ENCODE data around the gene C22orf39.
"Not testable (repeated sequence)": the region's sequence is repeated elsewhere in the genome, so short reads cannot be mapped to it uniquely, and the experiment has no call there.

C22orf39 gene

DNA sequence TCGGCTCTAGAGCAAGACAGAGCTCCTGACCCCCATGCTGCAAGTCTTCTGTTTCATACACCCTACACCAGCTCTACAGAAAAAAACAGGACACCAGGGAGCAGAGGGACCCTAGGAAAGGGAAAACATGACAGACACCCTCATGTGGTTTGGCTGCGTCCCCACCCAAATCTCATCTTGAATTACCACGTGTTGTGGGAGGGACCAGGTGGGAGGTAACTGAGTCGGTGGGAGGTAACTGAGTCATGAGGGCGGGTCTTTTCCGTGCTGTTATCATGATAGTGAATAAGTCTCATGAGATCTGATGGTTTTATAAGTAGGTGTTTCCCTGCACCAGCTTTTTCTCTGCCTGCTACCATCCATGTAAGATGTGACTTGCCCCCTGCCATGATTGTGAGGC is 6.6 kb upstream of the C22orf39 start:
- DNase-seq (ENCODE audit: low spot score), result no peak
- no peak for FAIRE-seq

DNA sequence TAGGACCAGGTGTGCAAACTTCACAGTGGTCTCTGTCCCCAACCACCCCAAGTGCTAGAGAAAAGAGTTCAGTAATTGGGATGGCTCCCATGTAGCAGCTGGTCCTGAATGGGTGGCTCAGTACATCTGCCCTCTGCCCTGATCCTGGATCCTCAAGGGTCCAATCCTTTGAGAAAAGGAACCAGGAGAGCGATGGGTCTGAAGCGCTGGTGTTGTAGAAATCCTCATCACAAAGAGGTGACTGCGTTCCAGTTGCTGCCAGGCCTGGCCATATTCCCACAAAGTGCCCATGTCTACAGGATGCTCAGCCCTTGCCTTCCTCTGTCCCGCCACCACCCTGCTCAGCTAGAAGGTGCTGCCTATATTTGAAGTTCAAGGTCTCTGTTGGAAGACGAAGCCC is 6.2 kb upstream of the C22orf39 start:
- FAIRE-seq, result no peak

DNA sequence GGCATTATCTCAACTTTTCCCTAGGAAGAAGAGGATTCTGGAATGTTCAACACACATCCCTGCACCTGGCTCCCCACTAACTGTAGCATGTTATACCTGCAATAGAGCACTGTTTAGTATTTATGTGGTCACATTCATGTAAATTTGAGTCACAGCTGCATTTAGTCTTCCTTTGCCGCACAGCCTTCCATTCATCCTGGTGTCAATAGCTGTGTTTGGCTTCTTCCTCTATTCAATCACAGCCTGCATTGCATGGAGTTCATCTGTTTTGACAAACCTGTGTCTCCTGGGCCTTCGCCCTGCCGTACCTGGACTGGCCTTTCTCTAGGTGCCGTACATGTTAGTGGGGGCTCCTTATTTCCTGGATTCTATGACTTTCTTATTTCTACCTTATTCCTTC is 4.1 kb upstream of the C22orf39 start:
- FAIRE-seq, result no peak

More for the DNA sequence above, 6.2 kb upstream of the C22orf39 start:
- no peak for DNase-seq (ENCODE audit: low spot score)

DNA sequence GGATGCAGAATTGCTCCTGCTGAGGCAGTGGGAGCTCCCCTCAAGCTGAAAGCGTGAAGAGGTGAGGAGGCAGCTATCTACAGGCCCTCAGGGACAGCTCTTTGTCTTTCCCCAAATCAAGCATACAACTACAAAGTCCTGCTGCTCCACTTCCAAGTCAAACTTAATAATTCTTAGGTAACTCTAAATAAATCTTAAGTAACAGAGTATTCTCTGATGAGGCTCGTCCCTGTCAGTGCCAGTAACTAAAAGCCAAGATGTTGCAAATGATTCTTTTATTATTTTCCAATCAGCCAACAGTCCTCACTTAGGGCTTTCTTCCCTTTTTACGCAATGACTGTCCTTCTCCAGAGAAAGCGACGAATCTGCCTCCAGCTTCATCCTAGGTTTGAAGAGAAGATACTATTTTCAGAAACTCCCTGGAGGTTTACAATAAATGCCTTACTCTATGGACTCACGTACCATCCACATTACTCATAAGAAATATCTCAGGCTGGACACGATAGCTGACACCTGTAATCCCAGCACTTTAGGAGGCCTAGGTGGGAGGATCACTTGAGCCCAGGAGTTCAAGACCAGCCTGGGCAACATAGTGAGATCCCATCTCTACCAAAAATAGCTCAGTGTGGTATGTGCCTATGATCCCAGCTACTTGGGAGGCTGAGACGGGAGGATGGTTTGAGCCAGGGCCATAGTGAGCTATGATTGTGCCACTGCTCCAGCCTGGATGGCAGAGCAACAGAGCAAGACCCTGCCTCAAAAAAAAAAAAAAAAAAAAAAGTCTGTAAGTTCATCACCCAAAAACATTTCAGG is 3.1 kb upstream of the C22orf39 start:
- FAIRE-seq, result no peak
- no peak for DNase-seq (ENCODE audit: low spot score)

More for the DNA sequence above, 4.1 kb upstream of the C22orf39 start:
- no peak for DNase-seq (ENCODE audit: low spot score)

DNA sequence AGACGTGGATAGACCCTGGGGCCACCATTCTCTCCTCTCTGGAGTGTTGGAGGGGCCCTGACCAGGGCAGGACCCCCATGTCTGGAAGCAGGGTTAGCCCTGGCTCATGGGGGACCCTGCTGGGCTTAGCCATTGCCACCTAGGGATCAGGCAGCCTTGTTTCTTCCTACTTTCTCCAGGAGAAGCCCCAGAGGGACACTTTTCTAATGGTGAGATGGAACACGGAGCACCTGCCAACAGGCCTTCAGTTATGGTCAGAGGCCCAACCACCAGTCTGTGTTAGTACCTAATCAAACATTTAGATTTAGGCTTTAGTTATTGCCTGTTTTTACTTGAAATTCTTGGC is 1.9 kb upstream of the C22orf39 start:
- no peak for FAIRE-seq

DNA sequence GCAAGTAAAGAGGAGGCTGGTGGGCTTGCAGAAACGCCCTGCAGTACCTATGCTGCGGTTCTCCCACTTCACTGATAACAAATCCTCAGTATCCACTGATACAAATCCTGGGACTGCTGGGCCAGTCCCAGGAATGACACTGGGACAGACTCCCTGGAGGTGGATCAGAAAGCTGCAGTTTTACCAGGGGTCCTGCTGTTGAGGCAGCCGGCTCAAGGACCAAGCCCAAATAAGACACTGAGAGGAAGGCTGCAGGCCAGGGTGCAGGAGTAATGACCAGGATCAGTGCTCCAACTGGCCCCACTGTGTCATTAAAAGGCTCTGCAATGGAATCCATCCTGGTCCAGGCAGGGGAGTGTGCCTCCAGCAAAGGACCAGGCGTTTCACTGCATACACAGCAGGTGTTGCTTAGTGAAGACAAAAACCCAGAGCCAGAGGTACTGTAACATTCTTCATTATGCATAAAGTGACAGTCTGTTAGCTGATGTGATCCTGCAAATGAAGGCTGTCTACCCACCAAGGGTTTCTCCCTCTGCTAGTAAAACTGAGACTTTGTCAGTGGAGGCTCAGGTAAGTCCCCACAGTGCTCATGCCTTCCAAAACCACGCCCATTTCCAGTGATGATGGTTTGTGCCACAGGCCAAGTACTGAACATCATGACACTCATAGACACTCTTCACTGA is 1.4 kb upstream of the C22orf39 start:
- FAIRE-seq (no peak), DNase-seq (ENCODE audit: low spot score) (no peak)

More for the DNA sequence above, 1.9 kb upstream of the C22orf39 start:
- no peak for DNase-seq (ENCODE audit: low spot score)

DNA sequence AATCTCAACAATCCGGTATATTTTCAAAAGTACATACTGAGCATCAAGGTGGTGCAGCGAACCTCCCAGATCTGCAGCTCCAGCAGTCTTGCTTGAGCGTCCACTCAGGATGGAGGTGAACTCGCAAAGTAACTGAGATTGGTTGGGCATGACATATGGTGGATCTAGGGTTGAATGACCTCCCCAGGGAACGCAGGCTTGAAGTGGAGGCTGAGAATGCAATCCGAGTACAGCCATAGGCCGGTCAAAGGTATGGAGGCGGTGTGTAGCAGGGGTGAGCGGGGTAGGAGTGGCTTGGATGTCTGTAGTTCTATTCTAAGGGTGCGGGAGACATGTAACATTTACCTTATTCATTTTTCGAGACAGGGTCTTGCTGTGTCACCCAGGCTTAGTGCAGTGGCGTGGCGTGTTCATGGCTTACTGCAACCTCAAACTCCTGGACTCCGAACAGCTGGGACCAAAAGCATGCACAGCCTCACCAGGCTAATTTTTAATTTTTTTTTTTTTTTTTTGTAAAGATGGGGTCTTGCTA is 631 bp upstream of the C22orf39 start:
- DNase-seq (ENCODE audit: low spot score) (no peak), FAIRE-seq (no peak)

DNA sequence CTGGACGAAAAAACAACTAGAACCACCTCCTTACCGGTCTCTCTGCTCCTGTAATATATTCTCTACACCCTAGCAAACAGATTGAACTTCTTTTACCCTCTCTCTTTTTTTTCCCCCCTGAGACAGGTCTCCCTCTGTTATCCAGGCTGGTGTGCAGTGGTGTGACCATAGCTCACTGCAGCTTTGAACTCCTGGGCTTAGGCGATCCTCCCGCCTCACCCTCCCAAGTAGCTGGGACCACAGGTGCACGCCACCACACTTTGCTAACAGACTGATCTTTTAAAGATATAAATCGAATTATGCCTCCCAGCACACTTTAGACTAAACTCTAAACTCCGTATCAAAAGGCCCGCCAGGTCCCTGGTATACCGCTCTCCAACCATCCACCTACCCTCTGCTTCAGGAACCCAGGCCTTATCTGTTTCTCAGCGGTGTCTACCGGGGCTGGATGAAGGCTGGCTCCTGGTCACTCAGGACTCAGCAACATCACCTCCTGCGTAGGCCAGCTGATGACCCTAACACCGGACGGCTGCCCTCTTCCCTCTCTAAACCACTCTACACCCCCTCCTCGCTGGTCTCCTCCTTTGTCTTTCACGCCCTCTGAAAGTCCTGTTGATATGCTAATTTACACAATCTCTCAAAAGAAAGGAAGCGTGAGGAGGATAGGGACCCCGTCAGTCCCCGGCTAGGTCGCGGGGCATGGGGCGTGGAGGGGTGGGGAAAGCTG is 745 bp downstream of the C22orf39 start:
- no peak for FAIRE-seq
- no peak for DNase-seq (ENCODE audit: low spot score)

DNA sequence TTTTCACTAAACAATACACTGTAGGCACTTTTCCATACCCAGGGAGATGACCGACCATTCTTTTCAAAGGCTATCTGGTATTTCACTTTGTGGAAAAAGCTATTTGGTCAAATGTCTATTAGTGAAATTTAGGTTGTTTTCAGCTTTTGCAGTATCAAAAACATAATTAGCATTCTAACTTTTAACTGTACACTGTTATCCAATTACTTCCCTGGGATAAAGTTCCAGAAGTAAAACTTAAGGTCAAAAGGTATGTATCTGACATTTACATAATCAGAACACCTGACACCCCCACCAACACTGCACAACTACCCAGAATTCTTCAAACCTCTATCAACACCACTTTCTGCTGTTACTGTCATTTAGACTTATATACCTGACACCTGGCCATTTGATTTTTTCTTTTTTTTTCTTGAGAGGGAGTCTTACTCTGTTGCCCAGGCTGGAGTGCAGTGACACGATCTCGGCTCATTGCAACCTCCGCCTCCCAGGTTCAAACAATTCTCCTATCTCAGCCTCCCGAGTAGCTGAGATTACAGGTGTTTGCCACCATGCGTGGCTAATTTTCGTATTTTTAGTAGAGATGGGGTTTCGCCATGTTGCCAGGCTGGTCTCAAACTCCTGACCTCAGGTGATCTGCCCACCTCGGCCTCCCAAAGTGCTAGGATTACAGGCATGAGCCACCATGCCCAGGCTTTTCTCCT is 2.1 kb downstream of the C22orf39 start:
- not testable (repeated sequence) for FAIRE-seq; DNase-seq (ENCODE audit: low spot score)

DNA sequence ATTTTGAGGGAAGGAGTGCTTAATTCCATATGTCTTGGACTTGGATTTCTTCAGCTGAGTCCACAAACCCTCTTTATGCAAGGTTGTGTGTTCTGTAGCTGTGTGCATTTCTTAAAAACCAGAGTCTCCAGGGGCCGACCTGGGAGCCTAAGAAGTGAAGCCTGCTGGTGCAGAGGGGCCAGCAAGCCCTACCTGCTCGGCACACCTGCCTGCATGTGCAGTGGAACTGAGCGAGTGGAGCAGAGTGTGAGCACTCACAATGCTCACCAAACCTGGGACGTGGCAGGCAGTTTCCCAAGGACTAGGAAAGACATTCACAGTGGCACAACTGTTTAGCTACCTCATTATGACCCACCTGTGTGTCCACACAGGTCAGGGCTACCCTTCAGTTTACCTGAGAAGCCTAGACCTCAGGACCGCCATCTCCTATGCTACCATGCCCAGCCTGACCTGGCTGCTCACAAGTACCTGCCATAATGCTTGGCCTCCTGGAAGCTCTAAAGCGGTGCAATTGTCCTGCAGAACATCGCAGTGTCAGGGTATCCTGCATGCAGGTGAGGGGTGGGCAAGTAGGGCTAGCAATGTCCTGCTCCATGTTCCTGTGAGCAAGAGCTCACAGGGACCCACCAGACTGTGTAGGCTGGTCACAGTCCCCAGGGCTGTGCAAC is 3.8 kb downstream of the C22orf39 start:
- FAIRE-seq (no peak), DNase-seq (ENCODE audit: low spot score) (no peak)

DNA sequence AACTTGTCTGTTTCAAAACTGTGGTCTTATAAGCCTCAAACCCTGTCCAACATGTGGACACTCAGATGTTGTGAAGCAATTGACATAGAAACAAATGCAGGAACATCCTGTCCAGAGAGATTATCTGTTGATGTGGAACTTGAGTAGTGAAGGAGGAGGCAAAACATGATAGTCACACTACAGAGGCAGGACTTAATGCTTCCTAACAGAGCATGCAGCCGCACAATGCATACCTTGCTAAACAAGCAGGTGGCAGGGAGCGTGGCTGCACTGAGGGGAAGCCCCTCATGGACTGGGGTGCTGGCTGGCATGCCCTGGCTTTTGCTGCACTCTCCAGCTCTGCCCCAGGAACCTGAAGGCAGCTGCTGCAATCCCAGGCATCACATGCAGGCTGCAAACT is 5.3 kb downstream of the C22orf39 start:
- no peak for DNase-seq (ENCODE audit: low spot score)
- no peak for FAIRE-seq

DNA sequence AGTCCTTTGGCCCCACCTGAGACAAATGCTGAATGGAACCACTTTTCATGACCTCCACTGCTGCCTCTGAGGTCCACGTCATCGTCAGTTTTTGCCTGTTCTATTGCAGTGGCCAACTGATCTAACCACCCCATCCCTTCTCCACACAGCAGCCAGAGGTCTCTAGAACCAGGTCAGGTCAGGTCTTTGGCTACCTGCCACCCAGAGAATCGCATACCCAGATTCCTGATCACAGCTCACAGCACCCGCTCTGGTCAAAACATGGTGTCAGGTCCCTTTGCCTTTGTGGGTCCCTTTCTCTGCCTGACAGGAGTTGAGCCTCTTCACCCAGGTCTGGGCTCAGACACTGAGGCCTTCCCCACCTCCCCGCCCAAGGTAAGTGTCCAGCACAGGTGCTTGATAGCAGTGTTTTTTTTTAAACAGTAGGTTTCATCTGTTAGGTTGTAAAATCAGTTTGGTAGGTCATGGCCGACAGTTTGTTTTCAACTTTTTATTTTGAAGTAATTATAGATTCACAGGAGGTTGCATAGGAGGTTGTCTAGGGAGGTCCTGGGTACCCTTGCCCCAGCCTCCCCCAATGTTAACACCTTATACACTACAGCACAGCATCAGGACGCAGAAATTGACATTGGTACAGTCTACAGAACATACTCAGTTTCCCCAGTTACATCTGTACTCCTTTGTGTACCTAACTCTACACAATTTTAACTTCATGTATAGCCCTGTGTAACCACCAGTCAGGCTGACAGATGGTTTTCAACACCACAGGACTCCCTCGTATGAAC is 6.9 kb downstream of the C22orf39 start:
- DNase-seq (ENCODE audit: low spot score), result no peak
- no peak for FAIRE-seq

DNA sequence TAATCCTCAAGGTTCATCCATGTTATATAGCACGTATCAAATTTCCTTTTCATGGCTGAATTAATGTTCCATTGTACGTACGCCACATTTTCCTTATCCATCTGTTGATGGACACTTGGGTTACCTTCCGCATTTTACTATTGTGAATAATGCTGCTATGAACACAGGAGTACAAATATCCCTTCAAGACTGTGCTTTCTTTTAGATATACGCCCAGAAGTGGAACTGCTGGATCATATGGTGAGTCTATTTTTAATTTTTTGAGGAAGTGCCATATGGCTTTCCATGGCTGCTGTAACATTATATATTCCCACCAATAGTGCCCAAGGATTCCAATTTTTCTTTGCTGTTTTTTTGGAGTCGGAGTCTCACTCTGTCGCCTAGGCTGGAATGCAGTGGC is 9.2 kb downstream of the C22orf39 start:
- no peak for DNase-seq (ENCODE audit: low spot score)
- FAIRE-seq, result no peak

DNA sequence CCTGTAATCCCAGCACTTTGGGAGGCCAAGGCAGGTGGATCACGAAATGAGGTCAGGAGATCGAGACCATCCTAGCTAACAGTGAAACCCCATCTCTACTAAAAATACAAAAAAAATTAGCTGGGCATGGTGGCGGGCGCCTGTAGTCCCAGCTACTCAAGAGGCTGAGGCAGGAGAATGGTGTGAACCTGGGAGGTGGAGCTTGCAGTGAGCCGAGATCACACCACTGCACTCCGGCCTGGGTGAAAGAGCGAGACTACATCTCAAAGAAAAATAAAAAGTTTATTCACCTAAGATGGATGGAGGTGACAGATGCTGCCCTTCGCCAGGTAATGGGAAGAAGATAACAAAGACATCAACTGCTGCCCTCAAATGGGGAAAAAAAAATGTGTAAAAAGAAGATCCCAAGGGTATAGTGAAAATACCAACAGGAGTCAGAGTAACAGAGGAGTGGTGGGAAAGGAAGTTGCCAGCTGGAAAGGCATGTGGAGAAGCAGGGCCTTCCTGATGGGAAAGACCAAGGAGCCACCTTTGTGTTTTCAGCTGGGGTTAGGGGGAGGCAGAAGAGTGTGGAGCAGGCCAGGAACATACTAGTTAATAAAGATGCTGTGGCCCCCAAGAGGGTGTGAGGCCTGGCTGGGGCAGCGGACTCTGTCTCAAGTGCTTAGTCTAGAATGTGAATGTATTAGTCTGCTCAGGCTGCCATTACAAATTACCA is 10.9 kb downstream of the C22orf39 start:
- not testable (repeated sequence) for FAIRE-seq

DNA sequence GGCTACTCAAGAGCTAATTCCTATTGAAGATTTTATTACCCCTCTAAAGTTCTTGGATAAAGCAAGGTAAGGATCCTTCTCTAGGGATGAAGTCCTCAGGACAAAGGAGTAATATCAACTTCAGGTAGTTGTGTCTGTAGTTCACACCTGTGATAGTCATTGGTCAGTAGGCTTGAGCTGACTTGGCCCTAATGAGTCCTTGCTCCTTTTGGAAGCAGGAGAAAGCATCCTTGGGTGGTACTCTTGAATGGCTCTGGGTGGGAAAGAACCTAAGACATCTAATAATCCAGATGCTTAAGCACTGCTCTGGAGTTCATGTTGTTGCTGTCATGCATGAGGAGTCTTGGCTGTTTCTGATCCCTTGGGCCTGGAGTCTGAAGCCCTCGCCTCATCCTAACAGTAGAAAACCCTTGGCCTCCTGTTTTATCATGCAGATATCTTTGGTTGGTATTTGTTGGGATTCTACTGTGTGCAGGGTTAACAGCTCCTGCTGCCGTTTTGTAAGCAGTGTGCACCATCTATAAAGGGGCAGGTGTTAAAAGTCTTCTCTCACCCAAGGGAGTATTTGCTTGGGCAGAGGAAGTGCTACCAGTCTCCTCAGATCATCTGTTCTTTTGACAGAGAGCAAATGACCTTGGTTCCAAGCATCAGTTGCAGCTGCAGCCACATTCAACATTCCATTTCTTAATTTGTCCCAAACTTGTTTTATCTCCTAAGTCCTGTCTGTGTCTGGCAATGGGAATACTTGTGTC is 12.5 kb downstream of the C22orf39 start:
- DNase-seq (ENCODE audit: low spot score) (no peak), FAIRE-seq (no peak)

More for the DNA sequence above, 10.9 kb downstream of the C22orf39 start:
- not testable (repeated sequence) for DNase-seq (ENCODE audit: low spot score)

DNA sequence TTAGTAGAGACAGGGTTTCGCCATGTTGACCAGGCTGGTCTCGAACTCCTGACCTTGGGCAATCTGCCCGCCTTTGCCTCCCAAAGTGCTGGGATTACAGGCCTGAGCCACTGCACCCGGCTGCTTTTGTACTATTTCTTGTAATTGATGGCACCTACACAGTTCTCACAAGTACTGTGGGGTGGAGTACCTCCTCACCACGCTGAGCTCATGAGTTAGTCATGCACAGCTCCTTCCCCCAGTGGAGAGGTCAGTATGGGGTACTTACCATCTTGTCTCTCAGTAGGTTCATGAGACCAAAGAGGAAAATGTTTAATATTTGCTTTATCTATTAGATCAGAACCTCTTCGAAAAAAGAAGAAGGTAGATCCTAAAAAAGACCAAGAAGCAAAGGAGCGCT is 13.1 kb downstream of the C22orf39 start:
- DNase-seq (ENCODE audit: low spot score), result peak; percentile 11

DNA sequence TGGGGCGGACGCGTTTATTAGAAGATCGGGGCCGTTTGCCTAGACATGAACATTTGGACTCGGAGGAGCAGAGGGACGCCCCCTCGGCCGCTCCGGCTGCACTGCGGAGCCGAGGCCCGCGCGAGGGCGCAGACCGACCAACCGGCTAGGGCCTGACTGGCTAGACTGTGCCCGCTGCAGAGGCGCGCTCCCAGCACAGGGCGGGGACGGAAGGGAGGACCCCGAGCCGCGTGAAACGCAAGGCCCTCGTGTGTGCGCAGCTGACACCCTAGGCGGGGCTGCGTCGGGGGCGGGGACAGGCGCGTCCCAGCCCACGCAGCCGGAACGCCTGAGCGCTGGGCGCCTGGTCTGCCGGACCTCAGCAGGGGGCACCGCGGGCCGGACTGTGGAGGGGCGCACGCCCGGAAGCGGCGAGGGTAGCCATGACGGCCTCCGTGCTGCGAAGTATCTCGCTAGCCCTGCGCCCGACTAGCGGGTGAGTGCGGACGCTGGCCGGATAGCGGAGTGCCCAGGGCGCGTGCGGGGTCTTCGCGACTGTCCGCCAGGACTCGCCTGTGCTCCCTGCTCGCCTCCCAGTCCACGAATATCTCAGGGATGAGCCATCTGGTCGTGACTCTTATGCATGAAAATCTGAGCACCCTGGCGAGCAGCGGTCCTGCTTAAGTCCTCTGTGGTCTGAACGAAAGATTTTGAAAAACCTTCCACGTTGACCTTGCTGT is 15.2 kb downstream of the C22orf39 start, which contains the start of gene MRPL40:
TSS of gene MRPL40 (plus strand) at position 413 of the 719 bp plus-strand sequence. CDS start at position 423, 10 bp downstream.
- DNase-seq (ENCODE audit: low spot score) (peak; percentile 83), FAIRE-seq (no peak)

More for the DNA sequence above, 13.1 kb downstream of the C22orf39 start:
- FAIRE-seq, result no peak
